ENCODE measurements around the gene FBXL5.
"Not testable (repeated sequence)": the region's sequence is repeated elsewhere in the genome, so short reads cannot be mapped to it uniquely, and the experiment has no call there.

FBXL5 gene

DNA sequence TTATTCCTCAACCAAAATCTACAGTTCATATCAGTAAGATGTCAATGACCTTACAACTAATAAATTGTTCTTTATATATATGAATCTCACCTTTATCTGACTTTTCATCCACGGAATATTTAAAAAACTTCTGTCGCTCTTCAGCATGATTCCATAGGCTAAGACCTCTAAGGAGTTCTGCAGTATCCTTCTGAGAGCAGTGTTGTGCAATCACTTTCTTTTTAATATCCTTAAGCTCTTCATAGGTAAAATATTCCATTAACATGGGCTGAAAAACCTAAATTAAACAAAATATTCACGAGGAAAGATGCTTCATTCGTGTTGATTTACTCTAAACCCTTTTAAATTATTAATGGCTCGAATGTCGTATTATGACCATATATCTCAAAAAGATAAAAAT lies 16.7 kb downstream of the FBXL5 start:
- DNase-seq, result no peak

DNA sequence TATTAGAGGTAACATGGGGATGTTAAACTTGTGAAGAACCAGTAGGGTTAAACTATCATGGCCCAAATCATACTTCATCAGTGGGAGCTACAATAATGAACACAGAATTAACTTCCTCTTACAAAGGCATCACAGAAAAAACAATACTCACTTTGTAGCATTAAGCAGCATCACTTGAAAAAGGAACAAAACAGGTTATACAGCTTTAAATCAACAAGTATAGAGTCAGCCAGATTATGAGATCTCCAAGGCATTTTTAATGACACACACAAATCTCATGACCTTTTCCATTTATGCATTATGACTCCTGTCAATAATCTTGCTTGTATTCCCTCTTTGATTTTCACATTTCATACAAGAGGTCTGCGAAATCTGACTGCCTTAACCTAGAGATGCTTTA lies 18.3 kb downstream of the FBXL5 start:
- DNase-seq, result no peak

DNA sequence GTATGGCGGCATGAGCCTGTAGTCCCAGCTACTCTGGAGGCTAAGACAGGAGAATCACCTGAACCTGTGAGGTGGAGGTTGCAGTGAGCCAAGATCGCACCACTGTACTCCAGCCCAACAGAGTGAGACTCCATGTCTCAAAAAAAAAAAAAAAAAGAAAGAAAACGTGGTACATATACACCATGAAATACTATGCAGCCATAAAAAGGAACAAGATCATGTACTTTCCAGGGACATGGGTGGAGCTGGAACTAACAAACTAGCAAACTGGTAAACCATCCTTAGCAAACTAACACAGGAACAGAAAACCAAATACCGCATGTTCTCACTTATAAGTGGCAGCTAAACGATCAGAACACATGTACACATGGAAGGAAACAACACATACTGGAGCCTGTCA lies 37.8 kb downstream of the FBXL5 start:
- not testable (repeated sequence) for DNase-seq

DNA sequence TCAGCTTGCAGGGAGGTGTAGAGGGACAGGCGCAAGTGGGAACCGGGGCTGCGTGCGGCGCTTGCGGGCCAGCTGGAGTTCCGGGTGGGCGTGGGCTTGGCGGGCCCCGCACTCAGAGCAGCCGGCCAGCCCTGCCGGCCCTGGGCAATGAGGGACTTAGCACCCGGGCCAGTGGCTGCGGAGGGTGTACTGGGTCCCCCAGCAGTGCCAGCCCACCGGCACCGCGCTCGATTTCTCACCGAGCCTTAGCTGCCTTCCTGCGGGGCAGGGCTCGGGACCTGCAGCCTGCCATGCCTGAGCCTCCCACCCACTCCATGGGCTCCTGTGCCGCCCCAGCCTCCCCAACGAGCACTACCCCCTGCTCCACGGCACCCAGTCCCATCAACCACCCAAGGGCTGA lies 40.3 kb downstream of the FBXL5 start:
- not testable (repeated sequence) for DNase-seq

DNA sequence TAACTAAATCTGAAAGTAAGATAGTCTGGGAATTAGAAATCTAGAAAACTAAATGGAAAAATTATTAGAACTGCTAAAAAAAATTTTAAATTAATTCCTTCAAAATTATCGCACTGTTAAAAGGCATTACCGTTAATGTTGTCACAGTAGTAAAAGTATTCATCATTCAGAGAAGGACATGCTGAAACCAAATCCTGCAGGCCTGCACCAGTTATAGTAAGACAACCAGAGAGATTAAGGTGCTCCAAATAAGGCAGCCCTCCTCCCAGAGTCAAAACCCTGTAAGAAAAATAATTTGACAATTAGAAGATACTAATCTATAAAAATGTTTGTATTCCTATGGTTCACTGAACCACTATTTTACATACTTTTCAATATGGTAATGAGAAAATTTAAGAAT lies 43.0 kb downstream of the FBXL5 start:
- DNase-seq, result no peak

- DNase-seq, result no peak
These were observed 44.3 kb downstream of the FBXL5 start for GRCh38 chr4:15610855-15611254.

- DNase-seq, result no peak
These were observed 49.6 kb downstream of the FBXL5 start for GRCh38 chr4:15605537-15605936.

- DNase-seq, result no peak
These were observed 53.3 kb downstream of the FBXL5 start for GRCh38 chr4:15601862-15602261.

DNA sequence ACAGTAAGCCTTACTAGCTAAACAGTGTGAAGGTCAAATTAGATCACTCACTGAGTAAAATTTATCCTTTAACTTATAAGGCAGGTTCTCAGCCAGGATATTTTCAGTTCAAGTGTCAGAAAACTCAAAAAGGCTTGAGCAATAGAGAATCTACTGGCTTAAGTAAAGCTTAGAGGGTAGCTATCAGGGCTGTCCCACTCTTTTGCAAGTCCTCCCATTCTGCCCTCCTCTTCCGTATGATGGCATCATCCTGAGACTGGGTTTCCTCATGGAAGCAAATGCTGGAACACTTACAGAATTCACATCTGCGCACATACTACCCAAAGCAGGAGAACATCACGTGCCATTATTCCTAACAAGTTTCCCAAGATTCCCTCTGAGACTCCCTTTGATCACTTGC lies 55.0 kb downstream of the FBXL5 start:
- no peak for DNase-seq

DNA sequence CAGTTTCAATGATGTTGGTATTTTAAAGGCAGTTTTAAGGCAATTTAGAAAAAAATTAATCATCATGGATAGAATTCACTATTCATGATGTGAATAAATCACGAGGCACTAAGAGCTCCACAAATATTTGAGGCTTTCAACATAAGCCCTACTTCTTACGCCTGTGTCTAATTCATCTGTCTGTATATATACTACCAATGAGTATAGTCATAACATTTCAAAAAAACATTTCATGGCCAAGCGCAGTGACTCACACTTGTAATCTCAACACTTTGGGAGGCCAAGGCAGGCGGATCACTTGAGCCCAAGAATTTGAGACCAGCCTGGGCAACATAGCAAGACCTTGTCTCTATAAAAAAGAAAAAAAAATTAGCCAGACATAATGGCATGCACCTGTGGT lies 56.5 kb downstream of the FBXL5 start:
- no peak for DNase-seq

DNA sequence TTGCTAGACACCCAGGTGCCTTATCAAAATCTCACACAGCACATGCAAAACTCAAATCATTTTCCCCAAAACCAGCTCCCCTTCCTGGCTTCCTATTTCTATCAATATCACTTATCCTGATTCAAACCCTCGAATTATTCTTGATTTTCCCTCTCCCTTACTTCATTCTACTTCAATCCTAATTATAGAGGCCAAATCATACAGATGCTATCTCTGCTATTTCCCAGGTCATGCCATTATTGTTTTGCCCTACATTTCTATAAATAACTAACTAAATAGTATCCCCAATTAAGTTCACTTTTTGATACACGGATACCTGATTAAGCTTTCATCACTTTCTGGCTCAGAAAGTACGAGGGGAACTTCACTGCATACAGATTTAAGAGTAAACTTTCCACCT lies 62.4 kb downstream of the FBXL5 start:
- no peak for DNase-seq

GRCh38 chr4:15587649-15588048 lies 67.5 kb downstream of the FBXL5 start:
- DNase-seq, result no peak

DNA sequence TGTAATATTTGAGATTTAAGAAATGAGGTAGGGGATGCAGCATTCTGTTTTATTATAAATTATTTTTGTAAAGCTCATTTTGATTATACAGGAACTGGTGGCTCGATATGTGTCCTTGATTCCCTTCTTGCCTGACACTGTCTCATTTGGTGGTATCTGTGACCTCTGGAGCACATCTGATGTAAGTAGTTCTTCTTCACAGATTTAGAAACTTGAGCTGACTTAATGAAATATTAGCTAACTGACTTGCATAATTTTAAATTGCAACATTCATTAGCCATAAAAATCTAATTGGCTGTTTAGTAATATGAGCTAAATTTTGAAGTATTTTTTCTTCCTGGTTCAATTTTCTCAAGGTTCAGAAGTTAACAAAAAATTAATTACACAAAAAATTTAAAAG lies 69.1 kb downstream of the FBXL5 start:
- DNase-seq, result no peak

DNA sequence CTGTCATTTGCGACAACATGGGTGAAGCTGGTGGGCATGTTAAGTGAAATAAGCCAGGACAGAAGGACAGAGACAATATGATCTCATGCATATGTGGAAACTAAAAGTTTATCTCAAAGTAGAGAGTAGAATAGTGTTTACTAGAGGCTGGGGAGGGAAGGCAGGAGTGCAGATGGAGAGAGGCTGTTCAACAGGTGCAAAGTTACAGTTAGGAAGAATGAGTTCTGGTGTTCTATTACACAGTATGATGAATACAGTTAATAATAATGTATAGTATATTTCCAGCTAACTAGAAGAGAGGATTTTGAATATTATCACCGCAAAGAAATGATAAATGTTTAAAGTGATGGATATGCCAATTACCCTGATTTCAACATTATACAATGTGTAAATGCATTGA lies 69.8 kb downstream of the FBXL5 start:
- no peak for DNase-seq

DNA sequence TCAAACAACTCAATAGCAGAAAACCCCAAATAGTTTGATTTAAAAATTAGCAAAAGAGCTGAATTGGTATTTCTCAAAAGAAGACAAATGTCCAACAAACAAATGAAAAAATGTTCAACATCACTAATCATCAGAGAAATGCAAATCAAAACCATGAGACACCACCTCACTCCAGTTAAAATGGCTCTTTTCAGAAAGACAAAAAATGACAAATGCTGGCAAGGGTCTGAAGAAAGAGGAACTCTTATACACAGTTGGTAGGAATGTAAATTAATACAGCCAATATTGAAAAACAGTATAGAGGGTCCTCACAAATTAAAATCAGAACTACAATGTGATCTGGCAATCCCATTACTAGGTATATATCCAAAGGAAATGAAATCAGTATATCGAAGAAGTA lies 70.4 kb downstream of the FBXL5 start:
- no peak for DNase-seq

- DNase-seq, result no peak
These were observed 77.6 kb downstream of the FBXL5 start for GRCh38 chr4:15577508-15577907.

- no peak for DNase-seq
These were observed 79.2 kb downstream of the FBXL5 start for GRCh38 chr4:15575966-15576365.

DNA sequence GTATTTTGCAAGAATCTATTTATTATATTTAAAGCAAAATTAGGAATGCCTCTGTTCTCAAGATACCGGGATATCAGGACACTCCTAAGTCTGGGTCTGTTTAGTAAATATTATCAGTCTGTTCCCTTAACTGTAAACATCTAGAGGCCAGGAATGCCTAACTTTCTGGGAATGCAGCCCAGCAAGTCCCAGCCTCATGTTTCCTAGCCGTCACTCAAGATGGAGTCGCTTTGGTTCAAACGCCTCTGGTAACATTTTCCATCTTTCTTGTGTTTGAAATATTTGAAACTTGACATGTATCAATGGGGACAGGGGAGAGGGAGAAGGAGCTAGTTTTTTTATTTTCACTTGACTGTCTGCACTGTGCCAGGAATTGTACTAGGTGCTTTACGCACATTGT lies 85.4 kb downstream of the FBXL5 start:
- no peak for DNase-seq

DNA sequence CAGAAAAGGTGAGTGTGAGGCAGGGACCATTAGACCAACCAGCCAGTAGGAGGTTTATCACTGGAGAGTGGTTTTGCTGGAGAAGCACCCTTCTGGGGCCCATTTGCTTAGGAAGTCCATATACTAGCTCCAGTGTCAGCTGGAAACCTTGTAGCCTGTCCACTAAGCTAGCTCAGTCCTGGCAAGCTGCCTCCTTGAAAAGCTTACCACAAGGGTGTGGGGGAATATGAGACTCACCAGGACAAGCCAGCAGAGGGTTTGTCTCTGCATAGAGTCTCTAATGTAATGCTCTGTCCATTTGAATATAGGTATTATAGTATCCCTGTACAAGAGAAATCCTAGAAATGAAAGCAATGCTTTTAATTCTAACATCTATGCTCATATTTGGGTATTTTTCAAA lies 86.3 kb downstream of the FBXL5 start:
- DNase-seq, result no peak

DNA sequence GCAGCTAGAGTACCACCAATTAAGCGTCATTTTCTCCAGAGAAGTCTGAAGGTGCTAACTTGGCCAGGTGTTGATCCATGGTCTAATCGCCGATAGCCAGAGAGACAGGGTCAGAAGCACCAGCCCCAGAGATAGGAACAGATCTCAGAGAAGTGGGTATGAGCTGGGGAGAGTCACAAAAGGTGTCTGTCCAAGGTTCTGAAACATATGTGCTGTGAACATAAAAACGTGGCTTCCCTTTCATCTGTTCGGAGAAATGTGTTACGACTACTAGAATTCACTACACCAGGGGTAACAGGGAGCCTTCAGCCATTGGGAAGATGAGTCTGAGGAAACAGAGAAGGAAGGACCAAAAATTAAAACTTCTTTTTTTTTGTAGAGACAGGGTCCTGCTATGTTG lies 91.3 kb downstream of the FBXL5 start:
- DNase-seq, result no peak

DNA sequence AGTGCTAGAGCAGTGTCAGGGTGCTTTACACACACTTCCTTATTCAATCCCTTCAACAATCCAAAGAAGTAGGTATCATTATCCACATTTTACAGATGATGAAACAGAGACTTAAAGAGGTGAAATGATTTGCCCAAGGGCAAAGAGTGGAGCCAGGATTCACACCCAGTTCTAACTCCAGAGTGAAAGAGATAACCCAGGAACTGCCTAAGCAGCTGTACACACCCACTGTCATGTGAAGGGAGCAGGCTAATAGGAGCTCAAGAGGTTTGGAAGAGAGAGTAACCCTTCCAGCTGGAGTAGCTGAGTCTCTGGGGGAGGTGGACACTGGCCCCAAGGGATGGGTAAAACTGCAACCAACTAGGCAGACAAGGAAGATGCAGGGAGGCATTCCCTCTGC lies 92.5 kb downstream of the FBXL5 start:
- no peak for DNase-seq

- DNase-seq, result no peak
These were observed 93.0 kb downstream of the FBXL5 start for GRCh38 chr4:15562114-15562513.

GRCh38 chr4:15558561-15558960 lies 96.6 kb downstream of the FBXL5 start:
- no peak for DNase-seq

- no peak for DNase-seq
These were observed 97.2 kb downstream of the FBXL5 start for GRCh38 chr4:15557786-15558550.

DNA sequence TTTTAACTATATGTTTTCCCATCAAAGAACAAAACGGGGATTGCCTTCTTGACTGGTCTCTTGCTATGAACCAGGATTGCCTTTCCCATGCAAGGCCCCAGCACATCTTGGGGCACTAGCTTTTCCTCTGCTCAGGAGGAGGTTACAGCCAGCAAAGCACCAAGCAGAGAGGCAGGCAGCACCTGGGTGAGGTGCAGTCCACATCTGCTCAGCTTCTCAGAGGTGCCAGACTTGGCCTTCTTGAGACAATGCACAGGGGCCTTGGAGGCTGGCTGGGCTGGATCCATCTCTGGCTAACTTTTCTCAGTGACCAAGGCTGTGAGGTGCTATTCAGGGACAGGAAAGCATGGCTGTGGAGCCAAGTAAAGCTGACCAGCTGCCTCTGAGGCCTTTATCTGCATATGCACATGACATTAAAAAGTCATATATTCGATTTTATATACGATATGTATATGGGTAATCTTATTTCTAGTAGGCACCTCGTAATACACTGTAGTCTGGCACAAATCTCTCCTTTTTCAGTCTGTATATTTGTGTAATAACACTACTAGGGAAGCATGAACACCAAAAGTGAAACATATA lies 98.6 kb downstream of the FBXL5 start:
- DNase-seq, result no peak

Data from stimulated activated CD4-positive, alpha-beta T cell treated with anti-CD3 and anti-CD28 coated beads, Interleukin-12 subunit alpha, Interleukin-12 subunit beta, amount 100 ng/mL, for 4 hours (primary cell).